ENCODE data around the gene ZC3HAV1L.
"Not testable (repeated sequence)": the region's sequence is repeated elsewhere in the genome, so short reads cannot be mapped to it uniquely, and the experiment has no call there.

The ZC3HAV1L gene, protein sequence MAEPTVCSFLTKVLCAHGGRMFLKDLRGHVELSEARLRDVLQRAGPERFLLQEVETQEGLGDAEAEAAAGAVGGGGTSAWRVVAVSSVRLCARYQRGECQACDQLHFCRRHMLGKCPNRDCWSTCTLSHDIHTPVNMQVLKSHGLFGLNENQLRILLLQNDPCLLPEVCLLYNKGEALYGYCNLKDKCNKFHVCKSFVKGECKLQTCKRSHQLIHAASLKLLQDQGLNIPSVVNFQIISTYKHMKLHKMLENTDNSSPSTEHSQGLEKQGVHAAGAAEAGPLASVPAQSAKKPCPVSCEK

GRCh38 chr7:139035586-139036353 is at the start of gene ZC3HAV1L:
Gene ZC3HAV1L, minus strand, starts transcription at chr7:139036042. Its CDS starts 25 bp downstream, at chr7:139036017.
- peak in 1 of 2 donors; percentile 9 for DNase-seq

GRCh38 chr7:139084709-139085108 is 48.9 kb upstream of the ZC3HAV1L start:
- no peak for DNase-seq

DNA sequence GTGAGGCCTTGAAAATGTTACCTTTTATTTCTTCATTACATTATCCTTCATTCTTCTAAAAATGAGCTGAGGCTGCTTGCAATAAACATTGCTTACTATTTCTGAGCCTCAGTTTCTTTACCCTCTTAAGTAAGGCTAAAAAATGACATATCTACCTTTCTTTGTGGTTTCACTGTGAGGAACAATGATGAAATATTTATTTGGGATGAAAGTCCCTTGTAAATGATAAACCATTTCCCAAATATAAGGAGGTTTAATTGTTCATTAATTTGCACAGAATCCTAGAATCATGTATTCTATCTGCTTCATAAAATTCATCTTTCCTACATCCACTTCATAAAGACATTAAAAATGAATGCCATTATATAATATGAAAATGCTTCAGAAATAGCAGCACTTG is 45.7 kb upstream of the ZC3HAV1L start:
- no peak for DNase-seq

GRCh38 chr7:139080905-139081304 is 45.1 kb upstream of the ZC3HAV1L start:
- DNase-seq = no peak

- no peak for DNase-seq
These were observed 44.0 kb upstream of the ZC3HAV1L start for GRCh38 chr7:139079861-139080260.

DNA sequence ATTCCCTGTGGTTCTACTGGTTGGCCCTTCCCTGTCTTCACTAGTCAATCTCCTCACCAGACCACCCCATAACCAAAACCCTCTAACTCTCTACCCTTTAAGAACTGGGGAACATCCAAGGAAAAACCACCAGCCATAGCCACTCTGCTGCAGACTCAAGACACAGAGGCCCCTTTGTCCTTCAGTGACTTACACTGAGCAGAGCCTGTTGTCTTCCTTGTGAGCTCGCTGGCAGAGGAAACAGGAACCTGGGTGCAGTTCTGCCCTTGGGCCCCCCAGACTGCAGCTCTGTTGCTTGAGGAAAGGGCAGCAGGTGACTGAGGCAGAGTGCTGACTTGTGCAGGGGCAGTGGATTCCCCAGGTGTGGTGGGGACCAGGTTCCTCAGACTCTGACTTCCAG is 43.1 kb upstream of the ZC3HAV1L start:
- DNase-seq = no peak

DNA sequence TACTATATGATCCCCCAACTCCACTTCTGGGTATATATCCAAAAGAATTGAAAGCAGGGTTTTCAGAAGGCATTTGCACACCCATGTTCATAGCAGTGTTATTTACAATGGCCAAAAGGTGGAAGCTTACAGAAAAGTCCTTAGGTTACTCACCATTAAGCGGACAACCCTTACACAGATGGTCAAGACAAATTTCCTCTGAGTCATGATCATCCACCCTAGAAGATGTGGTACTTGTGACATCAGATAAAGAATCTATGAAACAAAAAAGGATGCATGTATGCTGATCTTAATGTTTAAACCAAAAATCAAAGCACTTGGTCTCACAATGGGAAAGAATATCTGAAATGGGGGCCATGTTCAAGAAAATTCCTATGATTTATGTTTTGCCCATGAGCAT is 42.6 kb upstream of the ZC3HAV1L start:
- peak in 1 of 2 donors; percentile 8 for DNase-seq

- not testable (repeated sequence) for DNase-seq
These were observed 41.9 kb upstream of the ZC3HAV1L start for GRCh38 chr7:139077706-139078105.

DNA sequence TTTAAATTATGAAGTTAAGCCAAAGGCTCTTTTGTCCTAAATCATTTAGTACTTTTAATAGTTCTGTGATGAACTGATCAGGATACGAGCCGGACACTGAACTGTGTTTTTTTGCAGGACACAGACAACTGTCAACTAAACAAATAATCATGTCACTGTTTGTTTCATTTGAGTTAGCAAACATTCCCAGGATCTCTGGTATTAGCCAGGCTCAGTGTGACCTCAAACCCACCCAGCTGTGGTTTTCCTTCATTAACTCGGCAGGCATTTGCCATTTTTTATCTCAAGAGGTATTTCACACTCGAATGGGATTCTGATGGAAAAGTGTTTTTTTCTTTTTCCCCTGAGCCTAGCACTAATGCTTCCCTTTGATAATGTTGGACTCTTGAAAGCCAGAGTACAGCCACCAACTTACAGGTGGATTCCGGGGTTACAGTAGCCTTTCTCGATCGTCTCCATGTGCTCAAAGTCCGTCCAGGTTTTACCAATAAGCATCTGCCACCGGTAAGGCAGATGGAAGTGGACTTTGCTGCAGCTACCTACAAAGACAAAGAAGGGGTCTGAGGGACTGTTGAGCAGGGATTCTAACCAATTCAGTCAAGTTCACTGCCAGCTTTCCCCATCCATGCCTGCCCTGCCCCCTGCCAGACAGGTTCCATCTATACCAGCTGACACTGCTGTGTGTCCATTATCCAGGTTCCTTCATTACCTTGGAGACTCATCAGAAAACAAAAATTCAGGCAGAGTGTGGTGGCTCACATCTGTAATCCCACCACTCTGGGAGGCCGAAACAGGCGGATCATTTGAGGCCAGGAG is 40.2 kb upstream of the ZC3HAV1L start:
- no peak for DNase-seq

DNA sequence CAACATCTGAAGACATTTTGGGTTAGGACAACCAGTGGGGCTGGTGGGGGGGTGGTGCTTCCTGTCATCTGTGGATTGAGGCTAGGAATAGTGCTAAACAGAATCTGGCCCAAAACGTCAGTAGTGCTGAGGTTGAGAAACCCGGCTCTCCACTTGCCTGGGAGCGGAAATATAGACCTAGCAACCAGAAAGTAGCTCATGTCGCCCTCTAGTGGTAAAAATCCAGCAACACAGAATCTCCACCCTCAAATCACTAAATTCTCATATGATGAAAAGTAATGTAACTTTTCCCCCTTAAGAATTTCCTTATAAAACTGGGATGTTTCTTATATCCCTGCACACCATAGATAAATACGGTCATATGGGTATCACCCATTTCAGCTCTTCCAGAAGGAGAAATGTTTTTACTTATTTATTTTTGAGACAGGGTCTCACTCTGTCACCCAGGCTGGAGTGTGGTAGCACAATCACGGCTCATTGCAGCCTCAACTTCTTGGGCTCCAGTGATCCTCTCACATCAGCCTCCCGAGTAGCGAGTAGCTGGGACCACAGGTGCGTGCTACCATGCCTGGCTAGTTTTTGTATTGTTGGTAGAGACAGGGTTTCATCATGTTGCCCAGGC is 39.3 kb upstream of the ZC3HAV1L start:
- DNase-seq = peak; percentile 65 to 95

DNA sequence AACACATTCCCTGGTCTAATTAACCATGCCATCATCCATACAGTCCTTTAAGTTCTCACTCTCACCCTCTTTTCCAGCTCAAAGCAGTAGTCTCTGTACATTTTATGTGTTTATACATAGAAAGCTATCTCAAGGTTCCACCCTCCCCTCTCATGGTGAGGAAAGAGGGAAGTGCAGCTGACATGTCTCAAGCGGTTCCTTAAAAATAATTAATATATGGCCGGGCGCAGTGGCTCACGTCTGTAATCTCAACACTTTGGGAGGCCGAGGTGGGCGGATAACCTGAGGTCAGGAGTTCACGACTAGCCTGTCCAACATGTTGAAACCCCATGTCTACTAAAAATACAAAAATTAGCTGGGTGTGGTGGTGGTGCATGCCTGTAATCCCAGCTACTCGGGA is 37.0 kb upstream of the ZC3HAV1L start:
- peak; percentile 47 to 65 for DNase-seq

GRCh38 chr7:139071680-139072079 is 35.8 kb upstream of the ZC3HAV1L start:
- DNase-seq = no peak

- no peak for DNase-seq
These were observed 32.9 kb upstream of the ZC3HAV1L start for GRCh38 chr7:139068544-139069399.

DNA sequence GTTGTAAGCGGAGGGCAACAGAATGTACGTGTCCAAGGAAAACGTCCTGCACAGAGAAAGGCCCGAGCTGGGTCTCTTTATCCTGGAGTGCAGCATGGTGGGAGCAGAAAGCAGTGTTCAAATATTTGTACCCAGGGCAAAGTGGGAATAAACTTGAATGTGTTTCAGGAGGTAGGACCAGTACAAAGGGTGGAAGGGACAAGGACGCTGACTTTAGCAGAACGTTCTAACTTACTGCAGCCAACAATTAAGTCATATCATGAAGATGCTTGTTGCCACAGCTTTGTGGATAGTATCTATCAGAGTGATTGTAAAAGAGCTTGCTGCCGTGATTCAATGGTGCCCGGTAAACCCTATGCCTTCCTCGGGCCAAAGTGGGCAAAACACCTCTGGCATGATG is 30.5 kb upstream of the ZC3HAV1L start:
- no peak for DNase-seq

GRCh38 chr7:139065323-139065722 is 29.5 kb upstream of the ZC3HAV1L start:
- no peak for DNase-seq

GRCh38 chr7:139061416-139061815 is 25.6 kb upstream of the ZC3HAV1L start:
- DNase-seq = no peak

GRCh38 chr7:139060695-139061237 is 24.9 kb upstream of the ZC3HAV1L start:
- no peak for DNase-seq

- DNase-seq = no peak
These were observed 24.1 kb upstream of the ZC3HAV1L start for GRCh38 chr7:139059905-139060304.

DNA sequence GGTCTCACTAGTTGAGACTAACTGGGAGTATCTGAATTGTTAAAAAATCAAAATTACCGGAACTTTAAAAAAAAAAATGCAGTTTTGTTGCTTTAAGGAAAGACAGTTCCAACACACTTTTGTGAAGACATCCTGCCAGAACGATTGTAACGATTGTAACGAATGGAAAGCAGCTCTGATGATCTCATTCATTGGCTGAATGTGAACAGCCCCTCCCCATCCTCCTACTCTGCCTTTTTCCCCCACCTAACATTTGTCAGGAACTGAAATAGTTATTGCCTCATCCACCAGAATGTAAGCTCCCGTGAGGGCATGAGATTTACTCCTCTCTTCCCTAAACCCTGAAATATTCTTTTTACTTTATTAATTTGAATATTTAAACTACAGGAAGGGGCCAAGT is 23.1 kb upstream of the ZC3HAV1L start:
- DNase-seq = peak in 1 of 2 donors; percentile 24

GRCh38 chr7:139055674-139056073 is 19.8 kb upstream of the ZC3HAV1L start:
- DNase-seq = no peak

DNA sequence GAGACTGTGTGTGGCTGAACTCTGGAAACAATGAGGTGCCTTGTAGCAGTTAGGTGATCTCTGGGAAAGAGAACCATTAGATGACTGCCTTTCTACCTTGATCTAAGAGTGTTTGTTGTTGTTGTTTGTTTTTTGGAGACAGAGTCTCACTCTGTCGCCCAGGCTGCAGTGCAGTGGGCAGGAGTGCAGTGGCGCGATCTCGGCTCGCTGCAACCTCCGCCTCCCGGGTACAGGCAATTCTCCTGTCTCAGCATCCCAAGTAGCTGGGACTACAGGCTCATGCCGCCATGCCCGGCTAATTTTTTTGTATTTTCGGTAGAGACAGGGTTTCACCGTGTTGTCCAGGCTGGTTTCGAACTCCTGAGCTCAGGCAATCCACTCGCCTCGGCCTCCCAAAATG is 18.8 kb upstream of the ZC3HAV1L start:
- not testable (repeated sequence) for DNase-seq

DNA sequence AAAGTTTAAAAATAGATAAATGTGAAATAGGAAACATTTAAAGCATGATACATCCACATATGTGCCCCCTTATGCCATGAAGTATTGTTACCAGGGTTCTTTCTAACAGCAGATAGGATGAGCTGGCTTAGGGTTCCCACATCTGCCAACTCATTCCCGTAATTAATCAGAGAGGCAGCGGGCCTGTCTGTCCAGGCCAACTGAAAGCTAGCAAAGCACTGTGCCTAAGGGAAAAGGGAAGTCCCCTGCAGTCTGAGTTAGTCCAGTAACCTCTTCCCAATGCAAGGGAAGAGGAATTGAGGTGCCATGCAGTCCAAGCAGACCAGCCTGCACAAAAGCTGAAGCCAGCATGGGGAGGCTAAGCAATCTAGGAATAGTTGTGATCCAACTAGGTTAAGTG is 18.3 kb upstream of the ZC3HAV1L start:
- no peak for DNase-seq

Measured in inflammatory macrophage treated with lipopolysaccharide for 1 hour (primary cell).